Lung (tissue), 12 donors: ENCODE measurements around the gene NTSR2. TPM values are rescaled to one million over a fixed set of nuclear protein-coding genes. Genes with fewer than 3 reads are reported as not detected.

Experiments used
- ATAC-seq: fragments of 200-7000 bp; cut with Tn5 transposase; one replicate; pipeline ENCODE4 v1.9.1; 2020; ENCODE audit warnings: moderate number of reproducible peaks; ENCODE audit not compliant: insufficient read depth, low FRiP score
- DNase-seq, 3 donors: peaks; one replicate each; pipeline ENCODE4 v3.0.0-alpha.2; 2013 to 2017
- H3K27ac ChIP-seq, 2 donors: one replicate each; pipeline ENCODE4 v1.5.1; 2013; ENCODE audit warnings: mild to moderate bottlenecking in 2 of 2, moderate library complexity in 2 of 2, control low read depth in 1 of 2, inconsistent platforms in 1 of 2, low read depth in 1 of 2, low read length in 1 of 2
- H3K27me3 ChIP-seq, 3 donors: one replicate each; pipeline ENCODE4 v1.5.1; 2013; ENCODE audit warnings: low read length in 2 of 3; ENCODE audit not compliant: control insufficient read depth in 3 of 3, insufficient read depth in 3 of 3
- H3K36me3 ChIP-seq, 4 donors: one replicate each; pipeline ENCODE4 v1.5.1; 2013; ENCODE audit warnings: low read length in 4 of 4, mild to moderate bottlenecking in 1 of 4, moderate library complexity in 1 of 4; ENCODE audit not compliant: control insufficient read depth in 4 of 4, insufficient read depth in 4 of 4
- H3K4me1 ChIP-seq, 5 donors: one replicate each; pipeline ENCODE4 v1.5.1; 2013; ENCODE audit warnings: low read length in 5 of 5, mild to moderate bottlenecking in 2 of 5, moderate library complexity in 1 of 5; ENCODE audit not compliant: control insufficient read depth in 5 of 5, insufficient read depth in 5 of 5
- H3K4me3 ChIP-seq: one replicate; pipeline ENCODE4 v1.5.1; 2013; ENCODE audit warnings: mild to moderate bottlenecking, control low read depth, moderate library complexity
- H3K9ac ChIP-seq, 2 donors: one replicate each; pipeline ENCODE4 v1.5.1; 2013; ENCODE audit warnings: low read length in 2 of 2, control low read depth in 1 of 2; ENCODE audit not compliant: insufficient read depth in 1 of 2
- H3K9me3 ChIP-seq, 4 donors: one replicate each; pipeline ENCODE4 v1.5.1; 2013; ENCODE audit warnings: low read length in 3 of 4, mild to moderate bottlenecking in 1 of 4, moderate library complexity in 1 of 4; ENCODE audit not compliant: control insufficient read depth in 4 of 4, insufficient read depth in 3 of 4
- CTCF ChIP-seq: IDR thresholded peaks from 2 replicates; pipeline ENCODE4 v1.5.1; 2012; ENCODE audit warnings: mild to moderate bottlenecking; ENCODE audit errors: control extremely low read depth, extremely low read depth
- WGBS, 2 donors: extraction: QIAGEN DNeasy Blood & Tissue Kit; methylation state at CpG; one replicate each; pipeline ENCODE4 v1.1.7; 2013; 5-methylcytosine and 5-hydroxymethylcytosine counted together
- polyA plus RNA-seq, 2 donors: library from polyadenylated mRNA; stranded (reverse); fragments of 200-250 nt; gene quantifications; one replicate each; pipeline ENCODE4 v1.2.1, GENCODE V29; 2013
- total RNA-seq, 2 donors: library from RNA; depleted of rRNA in 1 of 2; stranded (reverse); fragments of >200 nt in 1 of 2; gene quantifications; one replicate each; pipeline ENCODE4 v1.2.1, GENCODE V29; 2014 to 2021
- donor health status: control.
- donor health status: control.
- donor health status: Bipolar disorder and iron deficiency.
- donor health status: healthy.
- donor health status: DM: yes; HTN: yes; CAD: no.

The NTSR2 gene
- total and polyA plus RNA-seq, 4 donors: not detected

GRCh38 chr2:11629851-11630250, 40.1 kb downstream of the NTSR2 start:
- Histone ChIP-seq H3K9me3 (peaks cover 0 to 6% (median 3%) of the 10 kb centered on the region in 4 donors), H3K9ac (no peak overlapping the region), H3K27ac (no peak overlapping the region), H3K4me3 (no peak overlapping the region), H3K4me1 (peaks cover 0 to 5% (median 0%) of the 10 kb centered on the region in 5 donors), H3K27me3 (no peaks in the 10 kb centered on the region), H3K36me3 (peaks cover 0 to 23% (median 9%) of the 10 kb centered on the region in 4 donors)
- TF ChIP-seq CTCF: no peak
- WGBS, 2 donors: 81 to 83% methylated on average over 11 of the region's 11 CpGs
- peak in 2 of 3 donors; percentile 9 to 46 for DNase-seq
- no peak for ATAC-seq

GRCh38 chr2:11629215-11629614, 40.8 kb downstream of the NTSR2 start:
- ATAC-seq (no peak), DNase-seq (no peak)
- H3K27ac ChIP-seq: no peak overlapping the region
- no peak overlapping the region for H3K4me3 ChIP-seq
- H3K27me3 ChIP-seq: no peaks in the 10 kb centered on the region
- H3K9me3 ChIP-seq: peaks cover 0 to 6% (median 3%) of the 10 kb centered on the region in 4 donors
- H3K36me3 ChIP-seq: peaks cover 0 to 19% (median 9%) of the 10 kb centered on the region in 4 donors
- WGBS, 2 donors: 91 to 94% methylated on average over 11 of the region's 11 CpGs
- no peak overlapping the region for H3K9ac ChIP-seq
- TF ChIP-seq CTCF: no peak
- peaks cover 0 to 5% (median 0%) of the 10 kb centered on the region in 5 donors for H3K4me1 ChIP-seq

- Histone ChIP-seq H3K4me3 (no peak overlapping the region), H3K9me3 (peaks cover 0 to 6% (median 3%) of the 10 kb centered on the region in 4 donors), H3K27me3 (no peaks in the 10 kb centered on the region), H3K4me1 (peaks cover 0 to 5% (median 0%) of the 10 kb centered on the region in 5 donors), H3K9ac (no peak overlapping the region), H3K27ac (no peak overlapping the region), H3K36me3 (peaks cover 0 to 19% (median 9%) of the 10 kb centered on the region in 4 donors)
- ATAC-seq (no peak), DNase-seq (no peak)
- no peak for TF ChIP-seq CTCF
- 84 to 86% methylated on average over 9 of the region's 9 CpGs for WGBS, 2 donors
Measured at GRCh38 chr2:11628675-11629074, 41.3 kb downstream of the NTSR2 start.

- ATAC-seq: no peak
- peaks cover 0 to 6% (median 3%) of the 10 kb centered on the region in 4 donors for H3K9me3 ChIP-seq
- no peak overlapping the region for H3K9ac ChIP-seq
- WGBS, 2 donors: 90 to 91% methylated on average over 10 of the region's 10 CpGs
- H3K36me3 ChIP-seq: peaks cover 0 to 22% (median 6%) of the 10 kb centered on the region in 4 donors
- no peak for DNase-seq
- H3K27me3 ChIP-seq: no peaks in the 10 kb centered on the region
- TF ChIP-seq CTCF: no peak
- no peak overlapping the region for H3K27ac ChIP-seq
- H3K4me3 ChIP-seq: no peak overlapping the region
- H3K4me1 ChIP-seq: peaks cover 0 to 5% (median 0%) of the 10 kb centered on the region in 5 donors
Measured at GRCh38 chr2:11625671-11626070, 44.3 kb downstream of the NTSR2 start.
